Endothelial cell (in vitro differentiated cells): ENCODE results near the gene CD63. TPM values are rescaled to one million over a fixed set of nuclear protein-coding genes. Genes with fewer than 3 reads are reported as not detected.

Source experiments
- DNase-seq: peaks from one replicate; pipeline ENCODE4 v3.0.0; 2021; ENCODE audit warnings: low spot score
- H3K27ac Mint-ChIP-seq: one replicate; pipeline ENCODE4 v1.8.0; 2021; ENCODE audit warnings: mixed read lengths, inconsistent platforms; ENCODE audit not compliant: unreplicated experiment
- H3K27me3 Mint-ChIP-seq: one replicate; pipeline ENCODE4 v1.8.0; 2021; ENCODE audit warnings: mild to moderate bottlenecking, moderate library complexity, mixed read lengths, inconsistent platforms; ENCODE audit not compliant: unreplicated experiment
- H3K36me3 Mint-ChIP-seq: one replicate; pipeline ENCODE4 v1.8.0; 2021; ENCODE audit warnings: mild to moderate bottlenecking, low read depth, mixed read lengths, inconsistent platforms; ENCODE audit not compliant: unreplicated experiment
- H3K4me1 Mint-ChIP-seq: one replicate; pipeline ENCODE4 v1.8.0; 2021; ENCODE audit warnings: mild to moderate bottlenecking, mixed read lengths, inconsistent platforms; ENCODE audit not compliant: unreplicated experiment
- H3K4me3 Mint-ChIP-seq: one replicate; pipeline ENCODE4 v1.8.0; 2021; ENCODE audit warnings: mild to moderate bottlenecking, mixed read lengths, inconsistent platforms; ENCODE audit not compliant: unreplicated experiment
- H3K9me3 Mint-ChIP-seq: one replicate; pipeline ENCODE4 v1.8.0; 2021; ENCODE audit warnings: mixed read lengths, inconsistent platforms; ENCODE audit not compliant: unreplicated experiment
- CTCF ChIP-seq: fragments of 200-600 bp; sonication (generic); IDR thresholded peaks from one replicate; pipeline ENCODE4 v1.5.0; 2021; ENCODE audit warnings: antibody characterized with exemption; ENCODE audit not compliant: unreplicated experiment
- total RNA-seq: library from RNA; stranded (reverse); fragmentation: NEBNext Ultra II Directional; extraction: Animal tissue kit (Norgen Biotek cat#: 25700); gene quantifications from one replicate; pipeline ENCODE4 v1.2.1, GENCODE V29; 2021; ENCODE audit not compliant: unreplicated experiment

Gene CD63
- total RNA-seq, 1 donor from 2014 or later: 1,134 TPM

- peaks cover 44% of the 10 kb centered on the region for H3K36me3 Mint-ChIP-seq
- DNase-seq: no peak
- no peaks in the 10 kb centered on the region for H3K9me3 Mint-ChIP-seq
- H3K27me3 Mint-ChIP-seq: peaks cover 28% of the 10 kb centered on the region
- H3K4me3 Mint-ChIP-seq: peak overlapping the region; percentile 10
- no peak for TF ChIP-seq CTCF
- peaks cover 33% of the 10 kb centered on the region for H3K4me1 Mint-ChIP-seq
- no peak overlapping the region for H3K27ac Mint-ChIP-seq
Observed at GRCh38 chr12:55722948-55723347, 5.9 kb downstream of the CD63 start.

GRCh38 chr12:55721601-55722213 is 7.1 kb downstream of the CD63 start:
- Mint-ChIP-seq H3K27me3 (peaks cover 26% of the 10 kb centered on the region), H3K27ac (no peak overlapping the region), H3K4me1 (peaks cover 36% of the 10 kb centered on the region), H3K36me3 (peaks cover 34% of the 10 kb centered on the region), H3K9me3 (no peaks in the 10 kb centered on the region), H3K4me3 (no peak overlapping the region)
- TF ChIP-seq CTCF: no peak
- DNase-seq: no peak

GRCh38 chr12:55720894-55721444 is 7.8 kb downstream of the CD63 start:
- TF ChIP-seq CTCF: peak; percentile 16
- peak; percentile 38 for DNase-seq
- Mint-ChIP-seq H3K27me3 (peaks cover 26% of the 10 kb centered on the region), H3K36me3 (peaks cover 29% of the 10 kb centered on the region), H3K27ac (no peak overlapping the region), H3K4me3 (no peak overlapping the region), H3K4me1 (peaks cover 36% of the 10 kb centered on the region), H3K9me3 (no peaks in the 10 kb centered on the region)

DNA sequence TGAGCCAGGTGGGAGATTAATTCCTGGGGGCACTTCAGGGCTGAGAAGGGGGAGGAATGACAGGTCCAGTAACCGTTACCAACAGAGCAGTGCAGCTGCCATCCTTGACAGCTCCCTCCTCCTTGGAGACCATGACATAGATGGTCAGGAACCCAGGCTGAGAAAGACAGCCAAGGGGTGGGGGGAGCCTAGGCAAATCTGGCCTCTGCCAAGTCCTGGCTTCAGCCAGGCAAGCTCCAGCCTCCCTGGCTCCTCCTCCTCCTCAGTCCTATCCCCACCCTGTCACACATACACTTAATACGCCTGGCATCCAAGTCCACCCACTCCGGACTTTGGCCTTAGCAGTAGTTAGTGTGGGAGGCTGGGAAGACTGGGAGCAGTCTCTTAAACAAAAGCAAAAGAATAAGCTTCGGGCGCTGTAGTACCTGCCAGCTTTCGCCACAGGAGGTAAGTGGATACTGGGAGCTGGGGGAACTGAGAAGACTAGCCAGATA is 8.7 kb downstream of the CD63 start, which contains the start of gene RDH5:
Gene RDH5, plus strand, starts transcription at position 323 of the 494 bp plus-strand sequence. CDS start 792 bp downstream, outside the sequence.
- H3K4me1 Mint-ChIP-seq: peaks cover 36% of the 10 kb centered on the region

More for the DNA sequence above, 8.7 kb downstream of the CD63 start, which contains the start of gene RDH5:
- Mint-ChIP-seq H3K9me3 (no peaks in the 10 kb centered on the region), H3K27ac (no peak within 1 kb of the TSS), H3K4me3 (no peak within 1 kb of the TSS), H3K27me3 (peaks cover 26% of the 10 kb centered on the region), H3K36me3 (peaks cover 25% of the 10 kb centered on the region)
- DNase-seq: no peak
- TF ChIP-seq CTCF: no peak
